Measurements from ENCODE around the gene C1QTNF5. TPM values are rescaled to one million over a fixed set of nuclear protein-coding genes. Genes with fewer than 3 reads are reported as not detected.

The C1QTNF5 gene
- total RNA-seq, 1 donor from 2014 or later = 0.90 TPM

DNA sequence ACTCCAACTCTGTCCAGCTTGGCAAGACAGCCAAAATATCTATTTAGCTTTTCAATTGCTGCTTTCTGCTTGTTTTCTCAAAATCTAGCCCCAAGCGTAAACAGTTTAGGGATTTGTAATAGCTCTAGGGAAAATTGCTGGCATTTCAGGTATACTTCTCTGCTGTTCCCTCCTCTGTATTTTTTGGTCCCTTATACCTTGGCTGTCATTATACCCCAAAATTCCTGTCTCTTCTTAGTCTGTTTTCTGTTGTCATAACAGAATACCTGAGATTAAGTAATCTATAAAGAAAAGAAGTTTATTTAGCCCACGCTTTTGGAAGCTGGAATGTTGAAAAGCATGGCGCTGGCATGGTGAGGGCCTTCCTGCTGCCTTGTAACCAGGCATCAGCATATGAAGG, 47.2 kb downstream of the C1QTNF5 start:
- Histone ChIP-seq H3F3A (ENCODE audit: low read depth) (no peaks in the 10 kb centered on the region), H3K4me3 (no peak overlapping the region), H3K36me3 (no peaks in the 10 kb centered on the region), H3K9ac (no peak overlapping the region), H3K9me3 (ENCODE audit: low read depth) (no peaks in the 10 kb centered on the region), H3K4me1 (no peaks in the 10 kb centered on the region), H3K27ac (no peak overlapping the region), H3K79me2 (ENCODE audit: low read depth) (no peaks in the 10 kb centered on the region), H2AFZ (replicated peaks) (no peak overlapping the region), H3K27me3 (no peaks in the 10 kb centered on the region), H3K4me2 (no peak overlapping the region), H4K20me1 (ENCODE audit: low read depth) (no peaks in the 10 kb centered on the region)
- Mint-ChIP-seq H3K36me3 (peaks cover 35% of the 10 kb centered on the region), H3K4me3 (no peak overlapping the region), H3K4me1 (no peaks in the 10 kb centered on the region), H3K27ac (no peak overlapping the region), H3K27me3 (ENCODE audit: insufficient read depth, low read depth) (no peaks in the 10 kb centered on the region), H3K9me3 (peaks cover 6% of the 10 kb centered on the region)
- TF ChIP-seq, protein P1, sequence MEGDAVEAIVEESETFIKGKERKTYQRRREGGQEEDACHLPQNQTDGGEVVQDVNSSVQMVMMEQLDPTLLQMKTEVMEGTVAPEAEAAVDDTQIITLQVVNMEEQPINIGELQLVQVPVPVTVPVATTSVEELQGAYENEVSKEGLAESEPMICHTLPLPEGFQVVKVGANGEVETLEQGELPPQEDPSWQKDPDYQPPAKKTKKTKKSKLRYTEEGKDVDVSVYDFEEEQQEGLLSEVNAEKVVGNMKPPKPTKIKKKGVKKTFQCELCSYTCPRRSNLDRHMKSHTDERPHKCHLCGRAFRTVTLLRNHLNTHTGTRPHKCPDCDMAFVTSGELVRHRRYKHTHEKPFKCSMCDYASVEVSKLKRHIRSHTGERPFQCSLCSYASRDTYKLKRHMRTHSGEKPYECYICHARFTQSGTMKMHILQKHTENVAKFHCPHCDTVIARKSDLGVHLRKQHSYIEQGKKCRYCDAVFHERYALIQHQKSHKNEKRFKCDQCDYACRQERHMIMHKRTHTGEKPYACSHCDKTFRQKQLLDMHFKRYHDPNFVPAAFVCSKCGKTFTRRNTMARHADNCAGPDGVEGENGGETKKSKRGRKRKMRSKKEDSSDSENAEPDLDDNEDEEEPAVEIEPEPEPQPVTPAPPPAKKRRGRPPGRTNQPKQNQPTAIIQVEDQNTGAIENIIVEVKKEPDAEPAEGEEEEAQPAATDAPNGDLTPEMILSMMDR (IDR thresholded peaks at IDR 0.05) = no peak
- TF ChIP-seq EZH2 (IDR thresholded peaks at IDR 0.05) (no peak), EZH2phosphoT487 (IDR thresholded peaks at IDR 0.05) (no peak)
- DNase-seq (ENCODE audit: low spot score) = no peak

DNA sequence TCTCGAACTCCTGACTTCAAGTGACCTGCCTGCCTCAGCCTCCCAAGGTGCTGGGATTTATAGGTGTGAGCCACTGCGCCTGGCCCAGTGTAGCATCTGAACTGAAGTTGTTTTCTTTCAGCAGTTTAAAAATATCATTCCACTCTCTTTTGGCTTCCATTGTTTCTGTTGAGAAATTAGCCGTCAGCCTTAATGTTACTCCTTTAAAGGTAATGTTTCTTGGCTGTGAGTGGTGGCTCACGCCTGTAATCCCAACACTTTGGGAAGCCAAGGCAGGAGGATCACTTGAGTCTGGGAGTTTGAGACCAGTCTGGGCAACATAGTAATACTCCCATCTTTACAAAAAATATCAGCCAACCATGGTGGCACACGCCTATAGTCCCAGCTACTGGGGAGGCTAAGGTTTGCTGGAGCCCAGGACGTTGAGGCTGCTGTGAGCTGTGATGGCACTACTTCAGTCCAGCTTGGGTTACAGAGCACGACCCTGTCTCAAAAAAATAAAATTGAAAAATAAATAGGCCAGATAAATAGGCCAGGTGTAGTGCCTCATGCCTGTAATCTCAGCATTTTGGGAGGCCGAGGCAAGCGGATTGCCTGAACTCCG, 49.7 kb downstream of the C1QTNF5 start:
- Histone ChIP-seq H3F3A (ENCODE audit: low read depth) (no peaks in the 10 kb centered on the region), H3K9me3 (ENCODE audit: low read depth) (no peaks in the 10 kb centered on the region), H3K4me1 (no peaks in the 10 kb centered on the region), H3K4me3 (no peak overlapping the region), H3K79me2 (ENCODE audit: low read depth) (no peaks in the 10 kb centered on the region), H3K9ac (no peak overlapping the region), H2AFZ (replicated peaks) (no peak overlapping the region), H3K27ac (no peak overlapping the region), H3K36me3 (no peaks in the 10 kb centered on the region), H3K4me2 (no peak overlapping the region), H3K27me3 (no peaks in the 10 kb centered on the region), H4K20me1 (ENCODE audit: low read depth) (no peaks in the 10 kb centered on the region)
- Mint-ChIP-seq H3K4me1 (no peaks in the 10 kb centered on the region), H3K27me3 (ENCODE audit: insufficient read depth, low read depth) (no peaks in the 10 kb centered on the region), H3K27ac (no peak overlapping the region), H3K36me3 (peaks cover 23% of the 10 kb centered on the region), H3K4me3 (no peak overlapping the region), H3K9me3 (peaks cover 6% of the 10 kb centered on the region)
- no peak for DNase-seq (ENCODE audit: low spot score)
- TF ChIP-seq EZH2 (IDR thresholded peaks at IDR 0.05) = no peak
- TF ChIP-seq, protein P1 (IDR thresholded peaks at IDR 0.05) = no peak
- TF ChIP-seq EZH2phosphoT487 (IDR thresholded peaks at IDR 0.05) = no peak

Small RNA genes lying within 50 kb of the gene (microRNA-seq; reads per million reads assigned to microRNA genes)
- not detected for gene MIR6756

Small RNA genes lying within 50 kb of the gene (small RNA-seq; reads per million reads assigned to genes)
- gene RF01225 = not detected
- gene RNU6-262P = not detected

Other genes starting within 250 kb of the C1QTNF5 start
- gene DPAGT1, start 239.0 kb downstream of the C1QTNF5 start, total RNA-seq (ENCODE audit: low replicate concordance) = 13.4 and 24.3 TPM in 2 replicates
- gene C2CD2L, start 233.5 kb downstream of the C1QTNF5 start, total RNA-seq (ENCODE audit: low replicate concordance) = 1.5 and 3.7 TPM in 2 replicates
- 32.5 and 47.3 TPM in 2 replicates for gene HINFP, start 219.3 kb downstream of the C1QTNF5 start, total RNA-seq (ENCODE audit: low replicate concordance)
- gene ABCG4, start 191.8 kb downstream of the C1QTNF5 start, total RNA-seq (ENCODE audit: low replicate concordance) = 0.24 and 0.65 TPM in 2 replicates
- 10.2 and 34.8 TPM in 2 replicates for gene NLRX1, start 172.2 kb downstream of the C1QTNF5 start, total RNA-seq (ENCODE audit: low replicate concordance)
- gene NHERF4, start 155.4 kb downstream of the C1QTNF5 start, total RNA-seq (ENCODE audit: low replicate concordance) = 0.12 TPM in 1 of 2 replicates, not detected in the other
- 20.7 and 20.8 TPM in 2 replicates for gene CBL, start 134.5 kb downstream of the C1QTNF5 start, total RNA-seq (ENCODE audit: low replicate concordance)
- gene MCAM, start 23.8 kb downstream of the C1QTNF5 start, total RNA-seq (ENCODE audit: low replicate concordance) = 23.3 and 28.2 TPM in 2 replicates
- gene RNF26, start 6.4 kb downstream of the C1QTNF5 start, total RNA-seq (ENCODE audit: low replicate concordance) = 17.1 and 48.2 TPM in 2 replicates
- gene MFRP, start 5.8 kb upstream of the C1QTNF5 start, total RNA-seq (ENCODE audit: low replicate concordance) = not detected in 2 replicates
- gene USP2, start 40.8 kb upstream of the C1QTNF5 start, total RNA-seq (ENCODE audit: low replicate concordance) = 2.1 and 2.6 TPM in 2 replicates
- gene THY1, start 82.3 kb upstream of the C1QTNF5 start, total RNA-seq (ENCODE audit: low replicate concordance) = 49.2 and 93.9 TPM in 2 replicates